ENCODE measurements around the gene DMTF1.

GRCh38 chr7:87216701-87217508 is 64.7 kb downstream of the DMTF1 start:
- TF ChIP-seq POLR2A (IDR thresholded peaks at IDR 0.05) (peak in 1 of 3 donors; percentile 31), CTCF (IDR thresholded peaks at IDR 0.05 in 8 of 11, conservative IDR thresholded peaks at IDR 0.05 in 3 of 11) (no peak), POLR2AphosphoS5 (IDR thresholded peaks at IDR 0.05) (peak in 1 of 3 donors; percentile 93)
